Upper lobe of left lung (tissue), 4 donors: ENCODE data around the gene MAP2K6.

ENCODE experiments used
- EP300 ChIP-seq, 4 donors: sonication (generic); formaldehyde crosslinking; IDR thresholded peaks; one replicate each; pipeline ENCODE4 v1.5.1; 2017; ENCODE audit warnings: antibody characterized with exemption in 4 of 4, control low read depth in 2 of 4
- POLR2A ChIP-seq, 4 donors: fragments of 450-650 bp; IDR thresholded peaks; one replicate each; pipeline ENCODE4 v1.5.1; 2016 to 2017; ENCODE audit warnings: antibody characterized with exemption in 4 of 4, mild to moderate bottlenecking in 2 of 4
- POLR2AphosphoS5 ChIP-seq, 2 donors: sonication (generic); formaldehyde crosslinking; IDR thresholded peaks; one replicate each; pipeline ENCODE4 v1.5.1; 2017; ENCODE audit warnings: antibody characterized with exemption in 2 of 2
- TF ChIP-seq, protein P1 (sequence below), 6 experiments: fragments of 450-650 bp in 4 of 6; fragments of 200-600 bp in 2 of 6; sonication (generic) in 2 of 6; IDR thresholded peaks; one replicate each; pipeline ENCODE4 v1.5.1; 2016 to 2019; ENCODE audit warnings: antibody characterized with exemption in 6 of 6

GRCh38 chr17:69375229-69375628 lies 39.3 kb upstream of the MAP2K6 start:
- TF ChIP-seq, protein P1, sequence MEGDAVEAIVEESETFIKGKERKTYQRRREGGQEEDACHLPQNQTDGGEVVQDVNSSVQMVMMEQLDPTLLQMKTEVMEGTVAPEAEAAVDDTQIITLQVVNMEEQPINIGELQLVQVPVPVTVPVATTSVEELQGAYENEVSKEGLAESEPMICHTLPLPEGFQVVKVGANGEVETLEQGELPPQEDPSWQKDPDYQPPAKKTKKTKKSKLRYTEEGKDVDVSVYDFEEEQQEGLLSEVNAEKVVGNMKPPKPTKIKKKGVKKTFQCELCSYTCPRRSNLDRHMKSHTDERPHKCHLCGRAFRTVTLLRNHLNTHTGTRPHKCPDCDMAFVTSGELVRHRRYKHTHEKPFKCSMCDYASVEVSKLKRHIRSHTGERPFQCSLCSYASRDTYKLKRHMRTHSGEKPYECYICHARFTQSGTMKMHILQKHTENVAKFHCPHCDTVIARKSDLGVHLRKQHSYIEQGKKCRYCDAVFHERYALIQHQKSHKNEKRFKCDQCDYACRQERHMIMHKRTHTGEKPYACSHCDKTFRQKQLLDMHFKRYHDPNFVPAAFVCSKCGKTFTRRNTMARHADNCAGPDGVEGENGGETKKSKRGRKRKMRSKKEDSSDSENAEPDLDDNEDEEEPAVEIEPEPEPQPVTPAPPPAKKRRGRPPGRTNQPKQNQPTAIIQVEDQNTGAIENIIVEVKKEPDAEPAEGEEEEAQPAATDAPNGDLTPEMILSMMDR (IDR thresholded peaks at IDR 0.05), result no peak
- TF ChIP-seq POLR2A (IDR thresholded peaks at IDR 0.05), result no peak
- TF ChIP-seq POLR2AphosphoS5 (IDR thresholded peaks at IDR 0.05), result no peak
- no peak for TF ChIP-seq EP300 (IDR thresholded peaks at IDR 0.05)
